Measurements from ENCODE around the gene PDCD1.
"Not testable (repeated sequence)": the region's sequence is repeated elsewhere in the genome, so short reads cannot be mapped to it uniquely, and the experiment has no call there.

Gene PDCD1

DNA sequence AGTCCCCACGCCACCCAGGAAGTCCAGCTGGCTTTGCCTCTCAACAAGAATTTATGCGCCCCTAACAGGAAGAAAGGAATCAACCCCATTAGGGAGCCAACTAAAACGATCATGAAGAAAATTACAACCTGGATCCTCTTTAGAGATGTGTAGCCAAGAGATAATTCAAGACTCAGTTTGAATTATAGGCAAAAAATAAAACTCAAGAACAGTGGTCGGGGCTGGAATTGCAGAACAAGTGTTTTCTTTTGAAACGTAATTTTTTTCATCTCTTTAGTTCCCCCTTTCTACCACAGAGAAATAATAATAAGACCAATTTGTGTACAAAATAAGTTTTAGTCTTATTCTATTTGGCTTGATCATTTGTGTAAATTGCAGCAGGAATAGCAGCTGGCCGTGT lies 22.4 kb downstream of the PDCD1 start:
- no peak for DNase-seq (ENCODE audit: low spot score in 2 of 2)
- peak; percentile 27 for ATAC-seq (ENCODE audit: low read depth)
- H3K4me3 Mint-ChIP-seq: no peak overlapping the region
- H3K27me3 Mint-ChIP-seq: peaks cover 6% of the 10 kb centered on the region
- no peak overlapping the region for H3K27ac Mint-ChIP-seq
- no peaks in the 10 kb centered on the region for H3K36me3 Mint-ChIP-seq
- H3K4me1 Mint-ChIP-seq: no peaks in the 10 kb centered on the region
- peaks cover 7% of the 10 kb centered on the region for H3K9me3 Mint-ChIP-seq

DNA sequence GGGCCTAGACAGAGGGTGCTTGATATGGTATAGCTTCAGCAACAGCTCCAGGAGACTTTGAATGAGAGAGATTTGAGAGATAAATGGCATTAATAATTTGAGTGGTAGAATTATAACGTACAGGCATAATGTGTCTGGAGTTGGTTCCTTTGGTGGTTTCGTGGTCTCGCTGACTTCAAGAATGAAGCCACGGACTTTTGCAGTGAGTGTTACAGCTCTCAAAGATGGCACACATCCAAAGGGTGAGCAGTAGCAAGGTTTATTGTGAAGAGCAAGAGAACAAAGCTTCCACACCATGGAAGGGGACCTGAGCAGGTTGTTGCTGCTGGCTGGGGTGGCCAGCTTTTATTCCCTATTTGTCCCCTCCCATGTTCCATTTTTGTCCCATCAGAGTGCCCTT lies 23.1 kb downstream of the PDCD1 start:
- Mint-ChIP-seq H3K9me3 (peaks cover 7% of the 10 kb centered on the region), H3K27ac (no peak overlapping the region), H3K4me1 (no peaks in the 10 kb centered on the region), H3K36me3 (no peaks in the 10 kb centered on the region), H3K27me3 (peaks cover 6% of the 10 kb centered on the region), H3K4me3 (no peak overlapping the region)
- DNase-seq (ENCODE audit: low spot score in 2 of 2) (no peak), ATAC-seq (ENCODE audit: low read depth) (no peak)

DNA sequence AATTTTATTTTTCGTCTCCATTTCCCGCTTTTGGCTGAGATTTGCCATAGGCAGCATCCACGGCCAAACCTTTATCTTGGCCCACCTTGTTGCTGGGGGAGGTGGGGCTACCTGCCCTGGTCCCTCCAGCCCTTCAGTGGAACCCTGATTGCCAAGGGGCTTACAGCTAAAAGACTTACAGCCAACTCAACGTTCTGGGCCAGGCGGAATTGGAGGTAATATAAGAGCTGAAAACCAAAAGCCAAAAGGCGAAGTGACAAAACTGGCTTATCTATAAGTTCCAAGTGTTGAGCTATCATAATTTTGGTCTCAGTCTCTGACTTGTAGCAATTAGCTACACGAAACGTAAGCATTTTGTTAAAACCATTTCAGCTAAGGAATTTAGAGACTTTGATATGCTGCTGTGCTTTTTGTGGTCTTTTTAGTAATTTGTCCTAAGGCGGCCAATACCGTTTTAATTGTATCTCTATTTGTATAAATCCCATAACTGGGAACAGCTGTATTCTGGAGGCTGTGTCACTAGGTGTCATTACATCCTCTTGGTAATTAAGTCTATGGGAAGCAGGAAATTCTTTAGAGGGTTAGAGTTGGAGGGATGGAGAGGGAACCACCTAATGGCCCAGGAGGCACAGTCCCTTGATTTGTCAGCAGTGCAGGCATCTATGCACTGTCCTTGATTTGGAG lies 24.0 kb downstream of the PDCD1 start:
- ATAC-seq (ENCODE audit: low read depth): no peak
- Mint-ChIP-seq H3K9me3 (peaks cover 7% of the 10 kb centered on the region), H3K36me3 (no peaks in the 10 kb centered on the region), H3K27me3 (peaks cover 6% of the 10 kb centered on the region), H3K4me3 (no peak overlapping the region), H3K4me1 (no peaks in the 10 kb centered on the region), H3K27ac (no peak overlapping the region)
- DNase-seq (ENCODE audit: low spot score in 2 of 2): no peak

DNA sequence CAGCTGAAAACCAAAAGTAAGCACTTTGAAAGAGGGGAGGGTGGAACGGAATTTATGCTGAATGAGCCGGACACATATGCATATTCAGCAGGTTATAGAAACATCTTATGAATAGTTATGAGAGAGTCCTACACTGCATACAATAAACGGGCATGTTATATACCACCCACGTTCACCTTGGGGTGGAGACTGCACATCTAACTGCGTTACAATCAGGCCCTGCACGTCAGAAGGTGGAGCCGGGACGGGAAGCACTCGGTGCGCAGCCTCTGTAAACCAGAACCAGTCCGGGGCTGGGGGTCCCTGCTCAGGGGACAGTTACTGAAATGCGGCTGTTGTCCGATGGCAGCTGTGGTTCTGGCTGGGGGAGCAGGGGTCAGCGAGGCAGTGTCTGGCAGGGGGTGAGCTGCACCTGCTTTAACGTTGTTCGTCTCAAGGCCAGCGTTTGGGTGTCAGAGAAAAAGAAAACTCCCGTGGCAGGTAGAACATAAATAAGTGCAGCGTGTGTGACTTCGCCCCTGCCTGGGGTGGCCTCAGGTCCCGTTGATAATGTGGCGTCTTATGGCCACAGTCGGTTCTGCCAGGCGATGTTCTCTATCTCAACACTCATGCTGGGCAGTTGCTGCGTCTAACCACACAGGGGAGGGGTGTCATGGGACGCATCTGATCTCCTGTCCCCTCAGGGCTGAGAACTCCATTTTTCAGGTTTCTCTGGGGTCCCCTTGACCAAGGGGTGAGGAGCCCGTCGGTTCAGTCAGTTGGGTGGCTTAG lies 24.8 kb downstream of the PDCD1 start:
- H3K27me3 Mint-ChIP-seq; H3K27ac Mint-ChIP-seq; H3K9me3 Mint-ChIP-seq; ATAC-seq (ENCODE audit: low read depth); H3K36me3 Mint-ChIP-seq; H3K4me3 Mint-ChIP-seq; DNase-seq (ENCODE audit: low spot score in 2 of 2); H3K4me1 Mint-ChIP-seq: not testable (repeated sequence)

DNA sequence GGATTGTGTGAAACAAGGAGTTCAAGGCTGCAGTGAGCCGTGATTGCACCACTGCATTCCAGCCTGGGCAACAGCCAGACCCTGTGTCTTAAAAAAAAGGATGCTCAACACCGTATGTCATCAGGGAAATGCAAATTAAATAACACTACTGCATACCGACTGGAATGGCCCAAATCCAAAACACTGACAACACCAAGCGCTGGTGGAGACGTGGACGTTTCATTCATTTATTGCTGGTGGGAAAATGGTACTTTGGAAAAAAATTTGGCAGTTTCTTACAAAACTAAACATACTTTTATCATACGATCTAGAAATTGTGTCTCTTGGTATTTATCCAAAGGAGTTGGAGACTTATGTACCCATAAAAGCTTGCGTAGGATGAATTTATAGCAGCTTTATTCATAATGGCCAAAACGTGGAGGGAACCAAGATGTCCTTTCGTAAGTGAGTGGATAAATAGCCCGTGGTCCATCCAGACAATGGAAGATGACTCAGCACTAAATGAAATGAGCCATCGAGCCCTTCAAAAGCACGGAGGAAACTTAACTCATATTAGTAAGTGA lies 25.5 kb downstream of the PDCD1 start:
- no peak for DNase-seq (ENCODE audit: low spot score in 2 of 2)
- Mint-ChIP-seq H3K36me3 (no peaks in the 10 kb centered on the region), H3K4me1 (no peaks in the 10 kb centered on the region)

DNA sequence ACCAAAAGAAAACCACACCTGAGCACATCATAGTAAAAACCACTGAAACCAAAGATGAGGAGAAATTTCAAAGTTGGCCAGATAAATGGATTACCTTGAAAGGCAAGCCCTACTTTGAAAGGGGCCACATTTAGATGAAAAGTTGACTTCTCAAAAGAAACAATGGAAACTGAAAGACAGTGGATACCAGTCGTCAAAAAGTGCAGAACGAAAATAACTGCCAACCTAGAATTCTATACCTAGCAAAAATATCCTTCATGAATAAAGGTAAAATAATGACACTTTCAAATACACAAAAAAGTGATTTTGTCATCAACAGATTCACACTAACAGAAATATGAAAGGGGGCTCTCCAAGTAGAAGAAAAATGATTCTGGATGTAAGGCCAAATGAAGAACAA lies 31.3 kb downstream of the PDCD1 start:
- DNase-seq (ENCODE audit: low spot score in 2 of 2) (no peak), ATAC-seq (ENCODE audit: low read depth) (no peak)
- Mint-ChIP-seq H3K27ac (no peak overlapping the region), H3K4me1 (peaks cover 9% of the 10 kb centered on the region), H3K27me3 (peaks cover 24% of the 10 kb centered on the region), H3K9me3 (peaks cover 14% of the 10 kb centered on the region), H3K4me3 (no peak overlapping the region), H3K36me3 (peaks cover 5% of the 10 kb centered on the region)

More for the DNA sequence above, 25.5 kb downstream of the PDCD1 start:
- H3K4me3 Mint-ChIP-seq: no peak overlapping the region
- peaks cover 7% of the 10 kb centered on the region for H3K9me3 Mint-ChIP-seq
- H3K27me3 Mint-ChIP-seq: peaks cover 6% of the 10 kb centered on the region
- no peak for ATAC-seq (ENCODE audit: low read depth)
- no peak overlapping the region for H3K27ac Mint-ChIP-seq

DNA sequence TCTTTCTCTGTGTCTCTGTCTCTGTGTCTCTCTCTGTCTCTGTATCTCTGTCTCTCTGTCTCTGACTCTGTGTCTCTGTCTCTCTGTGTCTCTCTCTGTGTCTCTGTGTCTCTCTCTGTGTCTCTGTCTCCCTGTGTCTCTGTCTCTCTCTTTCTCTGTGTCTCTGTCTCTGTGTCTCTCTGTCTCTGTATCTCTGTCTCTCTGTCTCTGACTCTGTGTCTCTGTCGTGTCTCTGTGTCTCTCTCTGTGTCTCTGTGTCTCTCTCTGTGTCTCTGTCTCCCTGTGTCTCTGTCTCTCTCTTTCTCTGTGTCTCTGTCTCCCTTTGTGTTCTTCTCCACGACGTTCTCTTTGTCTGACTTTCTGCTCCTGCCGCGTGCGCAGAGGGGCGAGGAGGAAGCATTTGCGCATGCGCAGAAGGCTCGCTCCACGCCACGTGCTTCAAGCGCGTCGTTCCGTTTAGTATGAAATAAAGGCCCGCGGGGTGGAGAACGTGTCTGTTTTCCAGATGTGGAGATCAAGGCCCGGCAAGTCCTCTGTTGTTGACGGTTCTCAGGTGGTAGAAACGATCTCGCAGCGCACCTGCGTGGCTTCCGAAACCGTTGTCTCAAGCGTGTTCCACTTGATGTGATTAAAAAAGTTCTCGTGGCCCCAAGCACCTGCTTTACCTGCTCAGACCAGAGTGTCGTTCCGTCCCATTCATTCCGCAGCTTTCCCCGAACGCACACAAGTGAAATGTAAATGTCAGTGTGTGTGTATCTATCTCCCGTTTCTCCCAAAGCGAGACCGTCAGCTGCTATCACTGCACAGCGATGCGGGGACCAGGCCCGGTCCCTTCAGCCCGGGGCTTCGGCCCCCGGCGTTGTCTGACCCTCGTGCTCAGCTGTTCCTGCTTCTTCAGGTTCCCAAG lies 34.9 kb downstream of the PDCD1 start:
- not testable (repeated sequence) for ATAC-seq (ENCODE audit: low read depth); H3K36me3 Mint-ChIP-seq; H3K9me3 Mint-ChIP-seq; DNase-seq (ENCODE audit: low spot score in 2 of 2); H3K4me3 Mint-ChIP-seq
- Mint-ChIP-seq H3K4me1 (peaks cover 15% of the 10 kb centered on the region), H3K27ac (peak overlapping the region; percentile 80), H3K27me3 (peaks cover 27% of the 10 kb centered on the region)

DNA sequence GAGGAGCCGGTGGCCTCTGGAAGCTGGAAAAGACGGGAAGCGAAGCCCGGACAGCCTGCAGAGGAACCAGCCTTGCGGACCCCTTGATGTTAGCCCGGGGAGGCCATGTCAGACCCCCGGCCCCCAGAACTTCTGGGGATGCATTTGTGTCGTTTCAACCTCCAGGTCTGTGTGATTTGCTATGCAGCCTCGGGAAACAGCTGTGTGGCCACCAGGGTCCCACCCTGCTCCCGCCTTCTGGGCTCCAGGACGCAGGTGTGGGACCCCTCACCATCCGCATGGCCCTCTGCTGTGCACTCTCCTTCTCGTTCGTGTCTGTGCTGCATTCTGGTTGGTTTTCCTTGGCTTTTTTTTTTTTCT lies 36.5 kb downstream of the PDCD1 start:
- Mint-ChIP-seq H3K9me3 (peaks cover 10% of the 10 kb centered on the region), H3K4me1 (peaks cover 18% of the 10 kb centered on the region), H3K27me3 (peaks cover 29% of the 10 kb centered on the region), H3K27ac (peak overlapping the region; percentile 65), H3K36me3 (peaks cover 5% of the 10 kb centered on the region), H3K4me3 (no peak overlapping the region)
- peak in 1 of 2 donors; percentile 7 for DNase-seq (ENCODE audit: low spot score in 2 of 2)
- no peak for ATAC-seq (ENCODE audit: low read depth)

DNA sequence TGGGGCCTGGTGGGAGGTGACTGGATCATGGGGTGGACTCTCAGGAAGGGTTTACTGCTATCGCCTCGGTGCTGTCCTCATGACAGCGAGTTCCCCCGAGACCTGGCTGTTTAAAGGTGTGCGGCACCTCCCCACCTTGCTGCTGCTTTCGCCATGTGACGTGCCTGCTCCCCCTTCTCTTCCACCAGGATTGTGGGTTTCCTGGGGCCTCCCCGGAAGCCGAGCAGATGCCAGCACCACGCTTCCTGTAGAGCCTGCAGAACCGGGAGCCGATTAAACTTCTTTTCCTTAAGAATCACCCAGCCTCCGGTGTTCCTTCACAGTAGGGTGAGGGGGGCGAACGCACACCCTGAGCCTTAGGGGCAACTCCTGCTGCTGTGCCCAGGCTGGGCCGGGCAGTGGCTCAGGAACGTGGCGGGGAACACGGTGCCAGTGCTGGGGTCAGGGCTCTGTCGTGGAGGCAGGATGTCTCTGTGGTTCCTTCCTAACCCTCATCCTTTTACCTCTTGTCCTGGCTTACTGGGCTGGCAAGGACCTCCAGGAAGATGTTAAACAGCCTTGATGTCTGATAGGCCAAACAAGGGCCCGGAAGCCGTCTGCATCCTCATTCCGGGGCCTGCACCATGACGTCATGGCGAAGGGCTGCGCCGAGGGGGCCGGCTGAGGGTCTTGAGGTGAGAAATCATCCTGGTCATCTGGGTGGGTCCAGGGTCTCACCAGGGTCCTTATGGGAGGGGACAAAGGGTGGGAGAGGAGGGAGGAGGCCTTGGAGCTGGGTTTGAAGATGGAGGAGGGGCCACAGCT lies 37.0 kb downstream of the PDCD1 start:
- no peak overlapping the region for H3K4me3 Mint-ChIP-seq
- no peak for ATAC-seq (ENCODE audit: low read depth)
- peak in 1 of 2 donors; percentile 12 for DNase-seq (ENCODE audit: low spot score in 2 of 2)
- peaks cover 29% of the 10 kb centered on the region for H3K27me3 Mint-ChIP-seq
- H3K27ac Mint-ChIP-seq: no peak overlapping the region
- H3K9me3 Mint-ChIP-seq: peaks cover 10% of the 10 kb centered on the region
- H3K4me1 Mint-ChIP-seq: peaks cover 19% of the 10 kb centered on the region
- H3K36me3 Mint-ChIP-seq: peaks cover 5% of the 10 kb centered on the region

DNA sequence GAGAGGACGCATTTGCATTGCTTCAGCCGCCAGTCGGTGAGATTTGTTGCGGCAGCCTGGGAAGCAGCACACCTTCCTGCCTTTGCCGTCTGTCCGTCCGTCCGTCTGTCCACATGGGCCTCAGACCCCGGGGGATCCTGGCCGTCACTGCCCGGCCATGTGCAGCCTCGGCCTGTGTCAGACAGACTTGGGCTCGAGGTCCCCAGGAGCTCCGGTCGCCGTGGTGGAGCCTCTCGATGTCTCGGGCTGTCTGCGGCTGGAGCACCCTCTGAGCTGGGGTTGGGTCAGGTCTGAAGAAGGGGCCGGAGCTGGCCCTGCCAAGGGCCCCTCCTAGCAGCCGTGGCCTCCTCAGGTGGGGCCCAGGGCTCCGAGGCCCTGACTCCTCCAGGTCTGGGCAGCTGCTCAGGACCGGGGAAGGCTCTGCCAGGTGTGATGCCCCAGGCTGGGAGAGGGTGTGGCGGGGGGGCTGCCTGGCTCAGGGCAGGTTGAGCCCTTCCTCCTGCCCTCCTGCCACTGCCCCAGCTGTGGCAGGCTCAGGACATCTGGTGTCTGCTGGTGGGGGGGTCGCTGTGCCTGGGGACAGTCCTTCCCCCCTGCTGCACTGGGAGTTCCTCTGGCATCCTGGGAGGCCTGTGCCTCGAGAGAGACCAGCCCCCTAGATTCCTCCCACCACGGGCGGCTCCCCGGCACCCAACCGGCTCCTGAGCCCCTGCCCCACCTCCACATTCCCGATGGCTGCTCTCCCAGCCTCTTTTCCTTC lies 37.9 kb downstream of the PDCD1 start:
- Mint-ChIP-seq H3K4me1 (peaks cover 19% of the 10 kb centered on the region), H3K36me3 (peaks cover 5% of the 10 kb centered on the region), H3K27me3 (peaks cover 24% of the 10 kb centered on the region), H3K4me3 (no peak overlapping the region), H3K27ac (no peak overlapping the region), H3K9me3 (peaks cover 7% of the 10 kb centered on the region)
- ATAC-seq (ENCODE audit: low read depth): no peak
- DNase-seq (ENCODE audit: low spot score in 2 of 2): peak in 1 of 2 donors; percentile 8

DNA sequence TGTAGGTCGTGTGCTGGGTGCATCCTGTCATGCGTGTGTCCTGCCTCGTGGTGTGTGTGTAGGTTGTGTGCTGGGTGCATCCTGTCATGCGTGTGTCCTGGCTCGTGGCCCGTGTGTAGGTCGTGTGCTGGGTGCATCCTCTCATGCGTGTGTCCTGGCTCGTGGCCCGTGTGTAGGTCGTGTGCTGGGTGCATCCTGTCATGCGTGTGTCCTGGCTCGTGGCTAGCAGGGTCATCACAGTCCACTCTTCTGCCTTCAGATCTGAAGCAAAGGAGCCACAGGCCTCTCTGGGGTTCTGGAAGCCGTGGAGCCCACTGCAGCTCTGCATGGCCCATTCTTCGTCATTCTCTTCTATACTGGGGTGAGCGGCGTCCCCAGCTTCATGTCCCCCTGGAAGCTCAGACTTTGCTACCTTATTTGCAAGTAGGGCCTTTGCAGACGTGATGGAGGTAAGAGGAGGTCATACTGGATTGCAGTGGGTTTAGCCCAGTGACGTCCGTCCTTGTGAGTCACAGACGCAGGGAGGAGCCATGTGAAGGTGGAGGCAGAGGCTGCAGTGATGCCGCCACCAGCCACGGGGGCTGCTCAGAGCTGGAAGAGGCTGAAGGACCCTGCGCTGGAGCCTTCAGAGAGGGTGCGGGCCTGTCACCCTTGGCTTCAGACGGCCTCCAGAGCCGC lies 38.6 kb downstream of the PDCD1 start:
- not testable (repeated sequence) for H3K9me3 Mint-ChIP-seq; H3K4me3 Mint-ChIP-seq; H3K27ac Mint-ChIP-seq; ATAC-seq (ENCODE audit: low read depth); H3K36me3 Mint-ChIP-seq
- peak in 1 of 2 donors; percentile 10 for DNase-seq (ENCODE audit: low spot score in 2 of 2)
- Mint-ChIP-seq H3K27me3 (peaks cover 27% of the 10 kb centered on the region), H3K4me1 (peaks cover 19% of the 10 kb centered on the region)

DNA sequence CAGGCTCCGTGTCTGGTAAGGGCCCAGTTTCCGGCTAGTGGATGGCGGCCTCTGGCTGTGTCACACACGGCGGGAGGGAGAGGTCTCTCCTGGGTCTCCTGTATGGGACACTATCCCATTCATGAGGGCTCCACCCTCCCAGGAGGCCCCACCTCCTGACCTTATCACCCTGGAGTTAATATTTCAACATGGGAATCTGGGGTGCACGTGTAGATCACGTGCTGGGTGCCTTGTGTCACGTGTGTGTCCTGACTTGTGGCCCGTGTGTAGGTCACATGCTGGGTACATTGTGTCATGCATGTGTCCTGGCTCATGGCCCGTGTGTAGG lies 39.8 kb downstream of the PDCD1 start:
- peaks cover 3% of the 10 kb centered on the region for H3K36me3 Mint-ChIP-seq
- no peak overlapping the region for H3K27ac Mint-ChIP-seq
- DNase-seq (ENCODE audit: low spot score in 2 of 2): peak in 1 of 2 donors; percentile 10
- ATAC-seq (ENCODE audit: low read depth): no peak
- peaks cover 6% of the 10 kb centered on the region for H3K9me3 Mint-ChIP-seq
- no peak overlapping the region for H3K4me3 Mint-ChIP-seq
- peaks cover 28% of the 10 kb centered on the region for H3K27me3 Mint-ChIP-seq
- H3K4me1 Mint-ChIP-seq: peaks cover 20% of the 10 kb centered on the region

All from memory B cell (primary cell).